ENCODE measurements around the gene SEMA3B.
"Not testable (repeated sequence)": the region's sequence is repeated elsewhere in the genome, so short reads cannot be mapped to it uniquely, and the experiment has no call there.

Gene SEMA3B

GRCh38 chr3:50258029-50258680 lies 10.8 kb upstream of the SEMA3B start:
- Mint-ChIP-seq H3K27me3 (no peaks in the 10 kb centered on the region), H3K4me1 (ENCODE audit: low read depth) (peaks cover 73% of the 10 kb centered on the region)

GRCh38 chr3:50258979-50259378 lies 10.0 kb upstream of the SEMA3B start:
- intact Hi-C loops (cut with micrococcal nuclease): no loop called here
- Mint-ChIP-seq H3K9me3 (no peaks in the 10 kb centered on the region), H3K36me3 (ENCODE audit: low read depth) (peaks cover 83% of the 10 kb centered on the region), H3K4me1 (ENCODE audit: low read depth) (peaks cover 73% of the 10 kb centered on the region), H3K4me3 (no peak overlapping the region), H3K27ac (peak overlapping the region; percentile 71), H3K27me3 (no peaks in the 10 kb centered on the region)

More at GRCh38 chr3:50258029-50258680, 10.8 kb upstream of the SEMA3B start:
- intact Hi-C loops (cut with micrococcal nuclease): no loop called here
- Mint-ChIP-seq H3K9me3 (no peaks in the 10 kb centered on the region), H3K4me3 (no peak overlapping the region), H3K27ac (peak overlapping the region; percentile 71), H3K36me3 (ENCODE audit: low read depth) (peaks cover 92% of the 10 kb centered on the region)

GRCh38 chr3:50259432-50260026 lies 9.4 kb upstream of the SEMA3B start:
- Mint-ChIP-seq H3K27me3 (no peaks in the 10 kb centered on the region), H3K36me3 (ENCODE audit: low read depth) (peaks cover 78% of the 10 kb centered on the region), H3K27ac (peak overlapping the region; percentile 71), H3K4me1 (ENCODE audit: low read depth) (peaks cover 70% of the 10 kb centered on the region), H3K9me3 (no peaks in the 10 kb centered on the region), H3K4me3 (peak overlapping the region; percentile 53)
- intact Hi-C loops (cut with micrococcal nuclease): no loop called here

GRCh38 chr3:50260027-50260941 lies 8.7 kb upstream of the SEMA3B start:
- intact Hi-C loops (cut with micrococcal nuclease): no loop called here
- Mint-ChIP-seq H3K36me3 (ENCODE audit: low read depth) (peaks cover 70% of the 10 kb centered on the region), H3K4me1 (ENCODE audit: low read depth) (peaks cover 63% of the 10 kb centered on the region), H3K9me3 (no peaks in the 10 kb centered on the region), H3K27me3 (peaks cover 5% of the 10 kb centered on the region), H3K27ac (peak overlapping the region; percentile 71), H3K4me3 (peak overlapping the region; percentile 62)

- intact Hi-C loops (cut with micrococcal nuclease): no loop called here
- Mint-ChIP-seq H3K4me3 (peak overlapping the region; percentile 27), H3K4me1 (ENCODE audit: low read depth) (peaks cover 59% of the 10 kb centered on the region), H3K27me3 (peaks cover 9% of the 10 kb centered on the region), H3K9me3 (no peaks in the 10 kb centered on the region), H3K27ac (peak overlapping the region; percentile 71), H3K36me3 (ENCODE audit: low read depth) (peaks cover 63% of the 10 kb centered on the region)
These were observed 8.0 kb upstream of the SEMA3B start for GRCh38 chr3:50260942-50261441.

- Mint-ChIP-seq H3K4me3 (no peak overlapping the region), H3K27me3 (peaks cover 14% of the 10 kb centered on the region), H3K4me1 (ENCODE audit: low read depth) (peaks cover 58% of the 10 kb centered on the region), H3K27ac (peak overlapping the region; percentile 71), H3K36me3 (ENCODE audit: low read depth) (peaks cover 58% of the 10 kb centered on the region), H3K9me3 (no peaks in the 10 kb centered on the region)
- intact Hi-C loops (cut with micrococcal nuclease): no loop called here
These were observed 7.4 kb upstream of the SEMA3B start for GRCh38 chr3:50261505-50261904.

- H3K9me3 Mint-ChIP-seq; intact Hi-C loops (cut with micrococcal nuclease); H3K4me3 Mint-ChIP-seq; H3K27ac Mint-ChIP-seq: not testable (repeated sequence)
- Mint-ChIP-seq H3K4me1 (ENCODE audit: low read depth) (peaks cover 52% of the 10 kb centered on the region), H3K27me3 (peaks cover 21% of the 10 kb centered on the region), H3K36me3 (ENCODE audit: low read depth) (peaks cover 51% of the 10 kb centered on the region)
These were observed 6.7 kb upstream of the SEMA3B start for GRCh38 chr3:50262200-50262599.

GRCh38 chr3:50262778-50263177 lies 6.2 kb upstream of the SEMA3B start:
- H3K9me3 Mint-ChIP-seq: no peaks in the 10 kb centered on the region
- no peak overlapping the region for H3K27ac Mint-ChIP-seq
- peaks cover 27% of the 10 kb centered on the region for H3K27me3 Mint-ChIP-seq
- no peak overlapping the region for H3K4me3 Mint-ChIP-seq
- intact Hi-C loops (cut with micrococcal nuclease): no loop called here
- peaks cover 45% of the 10 kb centered on the region for H3K36me3 Mint-ChIP-seq (ENCODE audit: low read depth)
- peaks cover 46% of the 10 kb centered on the region for H3K4me1 Mint-ChIP-seq (ENCODE audit: low read depth)

- Mint-ChIP-seq H3K27ac (peak overlapping the region; percentile 19), H3K4me1 (ENCODE audit: low read depth) (peaks cover 36% of the 10 kb centered on the region), H3K27me3 (peaks cover 35% of the 10 kb centered on the region), H3K36me3 (ENCODE audit: low read depth) (peaks cover 36% of the 10 kb centered on the region), H3K4me3 (no peak overlapping the region), H3K9me3 (no peaks in the 10 kb centered on the region)
- intact Hi-C loops (cut with micrococcal nuclease): no loop called here
These were observed 5.2 kb upstream of the SEMA3B start for GRCh38 chr3:50263478-50264382.

- Mint-ChIP-seq H3K27me3 (peaks cover 40% of the 10 kb centered on the region), H3K4me3 (no peak overlapping the region)
- intact Hi-C loops (cut with micrococcal nuclease): no loop called here
These were observed 4.5 kb upstream of the SEMA3B start for GRCh38 chr3:50264383-50264963.

GRCh38 chr3:50264964-50265485 lies 3.9 kb upstream of the SEMA3B start:
- intact Hi-C loops (cut with micrococcal nuclease): no loop called here
- peaks cover 24% of the 10 kb centered on the region for H3K4me1 Mint-ChIP-seq (ENCODE audit: low read depth)
- H3K4me3 Mint-ChIP-seq: no peak overlapping the region
- H3K9me3 Mint-ChIP-seq: no peaks in the 10 kb centered on the region
- H3K36me3 Mint-ChIP-seq (ENCODE audit: low read depth): peaks cover 23% of the 10 kb centered on the region
- no peak overlapping the region for H3K27ac Mint-ChIP-seq
- peaks cover 40% of the 10 kb centered on the region for H3K27me3 Mint-ChIP-seq

More at GRCh38 chr3:50264383-50264963, 4.5 kb upstream of the SEMA3B start:
- Mint-ChIP-seq H3K9me3 (no peaks in the 10 kb centered on the region), H3K36me3 (ENCODE audit: low read depth) (peaks cover 28% of the 10 kb centered on the region), H3K27ac (peak overlapping the region; percentile 19), H3K4me1 (ENCODE audit: low read depth) (peaks cover 29% of the 10 kb centered on the region)

GRCh38 chr3:50265571-50265970 lies 3.4 kb upstream of the SEMA3B start:
- Mint-ChIP-seq H3K4me3 (no peak overlapping the region), H3K27me3 (peaks cover 40% of the 10 kb centered on the region)

GRCh38 chr3:50266017-50266416 lies 2.9 kb upstream of the SEMA3B start:
- intact Hi-C loops (cut with micrococcal nuclease): no loop called here
- no peaks in the 10 kb centered on the region for H3K9me3 Mint-ChIP-seq
- no peak overlapping the region for H3K4me3 Mint-ChIP-seq
- peaks cover 23% of the 10 kb centered on the region for H3K4me1 Mint-ChIP-seq (ENCODE audit: low read depth)
- H3K36me3 Mint-ChIP-seq (ENCODE audit: low read depth): peaks cover 21% of the 10 kb centered on the region
- H3K27ac Mint-ChIP-seq: no peak overlapping the region
- peaks cover 40% of the 10 kb centered on the region for H3K27me3 Mint-ChIP-seq

More at GRCh38 chr3:50265571-50265970, 3.4 kb upstream of the SEMA3B start:
- intact Hi-C loops (cut with micrococcal nuclease): no loop called here
- Mint-ChIP-seq H3K9me3 (no peaks in the 10 kb centered on the region), H3K27ac (no peak overlapping the region), H3K36me3 (ENCODE audit: low read depth) (peaks cover 23% of the 10 kb centered on the region), H3K4me1 (ENCODE audit: low read depth) (peaks cover 24% of the 10 kb centered on the region)
